Activated naive CD4-positive, alpha-beta T cell treated with anti-CD3 and anti-CD28 coated beads, Interleukin-2, amount 50 U/mL, for 24 hours (primary cell): Measurements from ENCODE around the gene CTSE.
"Not testable (repeated sequence)": the region's sequence is repeated elsewhere in the genome, so short reads cannot be mapped to it uniquely, and the experiment has no call there.

Experiments
- H3K27ac Mint-ChIP-seq: one replicate; pipeline ENCODE4 v1.8.0; 2021; ENCODE audit warnings: mild to moderate bottlenecking, mixed read lengths
- H3K27me3 Mint-ChIP-seq: one replicate; pipeline ENCODE4 v1.8.0; 2021; ENCODE audit warnings: mixed read lengths
- H3K36me3 Mint-ChIP-seq: one replicate; pipeline ENCODE4 v1.8.0; 2021; ENCODE audit warnings: mixed read lengths
- H3K4me1 Mint-ChIP-seq: one replicate; pipeline ENCODE4 v1.8.0; 2021; ENCODE audit warnings: mixed read lengths
- H3K4me3 Mint-ChIP-seq: one replicate; pipeline ENCODE4 v1.8.0; 2021; ENCODE audit warnings: mild to moderate bottlenecking, mixed read lengths
- H3K9me3 Mint-ChIP-seq: one replicate; pipeline ENCODE4 v1.8.0; 2021; ENCODE audit warnings: mixed read lengths

Gene CTSE

GRCh38 chr1:206053616-206054015, 29.9 kb upstream of the CTSE start:
- peaks cover 33% of the 10 kb centered on the region for H3K4me1 Mint-ChIP-seq
- H3K27me3 Mint-ChIP-seq, H3K36me3 Mint-ChIP-seq, H3K27ac Mint-ChIP-seq, H3K9me3 Mint-ChIP-seq, H3K4me3 Mint-ChIP-seq: not testable (repeated sequence)

GRCh38 chr1:206052919-206053610, 29.4 kb upstream of the CTSE start, which contains the start of gene RHEX:
Gene RHEX (plus strand): TSS chr1:206053173. CDS start chr1:206097829, 44,656 bp downstream.
- not testable (repeated sequence) for H3K27me3 Mint-ChIP-seq, H3K9me3 Mint-ChIP-seq, H3K36me3 Mint-ChIP-seq, H3K27ac Mint-ChIP-seq, H3K4me3 Mint-ChIP-seq
- peaks cover 33% of the 10 kb centered on the region for H3K4me1 Mint-ChIP-seq

GRCh38 chr1:206052231-206052865, 28.7 kb upstream of the CTSE start:
- H3K9me3 Mint-ChIP-seq, H3K4me3 Mint-ChIP-seq, H3K27me3 Mint-ChIP-seq, H3K27ac Mint-ChIP-seq, H3K36me3 Mint-ChIP-seq: not testable (repeated sequence)
- H3K4me1 Mint-ChIP-seq, result peaks cover 33% of the 10 kb centered on the region

GRCh38 chr1:206050655-206051235, 27.1 kb upstream of the CTSE start:
- H3K4me3 Mint-ChIP-seq, result peak overlapping the region; percentile 58
- no peaks in the 10 kb centered on the region for H3K27me3 Mint-ChIP-seq
- no peaks in the 10 kb centered on the region for H3K9me3 Mint-ChIP-seq
- no peaks in the 10 kb centered on the region for H3K36me3 Mint-ChIP-seq
- peak overlapping the region; percentile 92 for H3K27ac Mint-ChIP-seq
- H3K4me1 Mint-ChIP-seq, result peaks cover 33% of the 10 kb centered on the region

- Mint-ChIP-seq H3K4me3 (no peak overlapping the region), H3K27me3 (no peaks in the 10 kb centered on the region), H3K4me1 (peaks cover 33% of the 10 kb centered on the region), H3K36me3 (no peaks in the 10 kb centered on the region), H3K9me3 (no peaks in the 10 kb centered on the region), H3K27ac (peak overlapping the region; percentile 65)
Measured at GRCh38 chr1:206049919-206050600, 26.4 kb upstream of the CTSE start.

GRCh38 chr1:206049293-206049692, 25.6 kb upstream of the CTSE start:
- H3K4me3 Mint-ChIP-seq, result no peak overlapping the region
- H3K36me3 Mint-ChIP-seq, result no peaks in the 10 kb centered on the region
- H3K27me3 Mint-ChIP-seq, result no peaks in the 10 kb centered on the region
- no peak overlapping the region for H3K27ac Mint-ChIP-seq
- peaks cover 33% of the 10 kb centered on the region for H3K4me1 Mint-ChIP-seq
- no peaks in the 10 kb centered on the region for H3K9me3 Mint-ChIP-seq

- Mint-ChIP-seq H3K27ac (no peak overlapping the region), H3K4me3 (no peak overlapping the region), H3K4me1 (peaks cover 33% of the 10 kb centered on the region), H3K27me3 (no peaks in the 10 kb centered on the region), H3K36me3 (no peaks in the 10 kb centered on the region), H3K9me3 (no peaks in the 10 kb centered on the region)
Measured at GRCh38 chr1:206048582-206048981, 24.9 kb upstream of the CTSE start.

- H3K4me3 Mint-ChIP-seq, result no peak overlapping the region
Measured at GRCh38 chr1:206047271-206047670, 23.6 kb upstream of the CTSE start.

GRCh38 chr1:206041640-206042039, 17.9 kb upstream of the CTSE start:
- no peak overlapping the region for H3K4me3 Mint-ChIP-seq
- no peaks in the 10 kb centered on the region for H3K9me3 Mint-ChIP-seq
- peaks cover 4% of the 10 kb centered on the region for H3K27me3 Mint-ChIP-seq
- H3K27ac Mint-ChIP-seq, result no peak overlapping the region
- H3K36me3 Mint-ChIP-seq, result no peaks in the 10 kb centered on the region
- peaks cover 12% of the 10 kb centered on the region for H3K4me1 Mint-ChIP-seq

More at GRCh38 chr1:206047271-206047670, 23.6 kb upstream of the CTSE start:
- H3K36me3 Mint-ChIP-seq, result no peaks in the 10 kb centered on the region
- no peaks in the 10 kb centered on the region for H3K27me3 Mint-ChIP-seq
- no peak overlapping the region for H3K27ac Mint-ChIP-seq
- H3K9me3 Mint-ChIP-seq, result no peaks in the 10 kb centered on the region
- H3K4me1 Mint-ChIP-seq, result peaks cover 27% of the 10 kb centered on the region

GRCh38 chr1:206040328-206040727, 16.6 kb upstream of the CTSE start:
- no peaks in the 10 kb centered on the region for H3K9me3 Mint-ChIP-seq
- no peak overlapping the region for H3K27ac Mint-ChIP-seq
- H3K36me3 Mint-ChIP-seq, result no peaks in the 10 kb centered on the region
- H3K27me3 Mint-ChIP-seq, result peaks cover 4% of the 10 kb centered on the region
- peaks cover 12% of the 10 kb centered on the region for H3K4me1 Mint-ChIP-seq
- H3K4me3 Mint-ChIP-seq, result no peak overlapping the region

- no peaks in the 10 kb centered on the region for H3K36me3 Mint-ChIP-seq
- peaks cover 4% of the 10 kb centered on the region for H3K27me3 Mint-ChIP-seq
- no peak overlapping the region for H3K4me3 Mint-ChIP-seq
- H3K4me1 Mint-ChIP-seq, result peaks cover 18% of the 10 kb centered on the region
- H3K9me3 Mint-ChIP-seq, result no peaks in the 10 kb centered on the region
- H3K27ac Mint-ChIP-seq, result no peak overlapping the region
Measured at GRCh38 chr1:206039046-206039973, 15.6 kb upstream of the CTSE start.

GRCh38 chr1:206037581-206037980, 13.9 kb upstream of the CTSE start:
- Mint-ChIP-seq H3K36me3 (no peaks in the 10 kb centered on the region), H3K4me3 (no peak overlapping the region), H3K4me1 (peaks cover 18% of the 10 kb centered on the region), H3K27ac (no peak overlapping the region), H3K27me3 (peaks cover 6% of the 10 kb centered on the region), H3K9me3 (no peaks in the 10 kb centered on the region)

- Mint-ChIP-seq H3K9me3 (no peaks in the 10 kb centered on the region), H3K36me3 (no peaks in the 10 kb centered on the region), H3K4me3 (no peak overlapping the region), H3K27ac (no peak overlapping the region), H3K4me1 (peaks cover 18% of the 10 kb centered on the region), H3K27me3 (peaks cover 6% of the 10 kb centered on the region)
Measured at GRCh38 chr1:206036663-206037455, 13.2 kb upstream of the CTSE start.

- Mint-ChIP-seq H3K9me3 (no peaks in the 10 kb centered on the region), H3K27ac (no peak overlapping the region), H3K4me1 (peaks cover 18% of the 10 kb centered on the region), H3K4me3 (no peak overlapping the region), H3K36me3 (no peaks in the 10 kb centered on the region), H3K27me3 (peaks cover 4% of the 10 kb centered on the region)
Measured at GRCh38 chr1:206035027-206035426, 11.3 kb upstream of the CTSE start.
